ENCODE data around the gene DMC1. TPM values are rescaled to one million over a fixed set of nuclear protein-coding genes. Genes with fewer than 3 reads are reported as not detected.

The DMC1 gene
- total and polyA plus RNA-seq, 2 experiments from 2014 or later: 5.0 to 18.5 TPM

DNA sequence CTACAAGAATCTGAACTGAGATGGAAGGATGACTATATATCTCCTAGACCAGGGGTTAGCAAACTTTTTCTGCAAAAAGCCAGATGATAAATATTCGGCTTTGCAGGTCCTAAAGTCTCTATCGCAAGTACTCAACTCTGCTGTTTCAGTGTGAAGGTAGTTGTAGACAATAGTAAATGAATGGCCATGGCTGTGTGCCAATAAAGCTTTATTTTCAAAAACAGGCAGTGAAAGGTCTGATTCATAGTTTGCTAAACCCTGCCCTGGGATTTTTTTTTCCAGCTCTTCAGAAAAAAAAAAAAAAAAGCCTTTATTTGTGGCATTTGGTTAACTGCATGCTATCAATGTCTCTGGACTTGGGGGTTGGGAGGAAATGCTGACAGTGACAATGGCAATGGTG lies 48.7 kb upstream of the DMC1 start (continued):
- no peak for TF ChIP-seq REST (IDR thresholded peaks at IDR 0.05; ENCODE audit: unreplicated experiment)
- no peak for TF ChIP-seq EZH2 (IDR thresholded peaks at IDR 0.05; ENCODE audit: low read depth, unreplicated experiment)
- no peak for TF ChIP-seq ZNF114 (CRISPR knock-in tag; IDR thresholded peaks at IDR 0.05)
- no peak for TF ChIP-seq EZH2phosphoT487 (IDR thresholded peaks at IDR 0.05; ENCODE audit: unreplicated experiment)

- no peaks in the 10 kb centered on the region for H3K4me1 ChIP-seq (ENCODE audit: insufficient read depth)
- no peaks in the 10 kb centered on the region for H3K79me2 ChIP-seq (replicated peaks; ENCODE audit: insufficient read depth)
- H3K9me2 ChIP-seq (ENCODE audit: insufficient read depth): no peaks in the 10 kb centered on the region
- peaks cover 15% of the 10 kb centered on the region; the same call in 1 of the 2 replicates for H3K36me3 ChIP-seq (ENCODE audit: insufficient read depth)
- H3K27ac ChIP-seq (ENCODE audit: low read depth): no peak overlapping the region
- no peak overlapping the region for H2AFZ ChIP-seq
- H3K27me3 Mint-ChIP-seq (ENCODE audit: insufficient read depth, low read depth, poor library complexity): peaks cover 8% of the 10 kb centered on the region
- peaks cover 4% of the 10 kb centered on the region for H3K4me1 Mint-ChIP-seq
- DNase-seq (ENCODE audit: low spot score): no peak
- H3K27me3 ChIP-seq (ENCODE audit: insufficient read depth): no peaks in the 10 kb centered on the region
- H3K4me2 ChIP-seq: no peak overlapping the region
- no peak overlapping the region for H3K4me3 Mint-ChIP-seq
- H3F3A ChIP-seq (replicated peaks; ENCODE audit: low read depth): no peaks in the 10 kb centered on the region
- peaks cover 48% of the 10 kb centered on the region for H3K36me3 Mint-ChIP-seq (ENCODE audit: low read depth)
- no peaks in the 10 kb centered on the region for H4K20me1 ChIP-seq (replicated peaks; ENCODE audit: insufficient read depth)
- peaks cover 9% of the 10 kb centered on the region; the same call in 2 of the 3 replicates for H3K9me3 Mint-ChIP-seq
- ATAC-seq: no peak
- no peak overlapping the region for H3K27ac Mint-ChIP-seq
- H3K4me3 ChIP-seq: no peak overlapping the region
- TF ChIP-seq ZNF331 (CRISPR knock-in tag; IDR thresholded peaks at IDR 0.05; ENCODE audit: low read depth) (no peak), REST (IDR thresholded peaks at IDR 0.05; ENCODE audit: unreplicated experiment) (no peak), NANOG (IDR thresholded peaks at IDR 0.05; ENCODE audit: borderline replicate concordance) (no peak), CREB1 (CRISPR knock-in tag; IDR thresholded peaks at IDR 0.05; ENCODE audit: low read depth) (no peak), STAT1 (IDR thresholded peaks at IDR 0.05; ENCODE audit: unreplicated experiment) (no peak), EZH2 (IDR thresholded peaks at IDR 0.05; ENCODE audit: low read depth, unreplicated experiment) (no peak), JUNB (IDR thresholded peaks at IDR 0.05; ENCODE audit: unreplicated experiment) (no peak), EZH2phosphoT487 (IDR thresholded peaks at IDR 0.05; ENCODE audit: unreplicated experiment) (no peak), ZNF114 (CRISPR knock-in tag; IDR thresholded peaks at IDR 0.05) (no peak)
- TF ChIP-seq, protein P1, sequence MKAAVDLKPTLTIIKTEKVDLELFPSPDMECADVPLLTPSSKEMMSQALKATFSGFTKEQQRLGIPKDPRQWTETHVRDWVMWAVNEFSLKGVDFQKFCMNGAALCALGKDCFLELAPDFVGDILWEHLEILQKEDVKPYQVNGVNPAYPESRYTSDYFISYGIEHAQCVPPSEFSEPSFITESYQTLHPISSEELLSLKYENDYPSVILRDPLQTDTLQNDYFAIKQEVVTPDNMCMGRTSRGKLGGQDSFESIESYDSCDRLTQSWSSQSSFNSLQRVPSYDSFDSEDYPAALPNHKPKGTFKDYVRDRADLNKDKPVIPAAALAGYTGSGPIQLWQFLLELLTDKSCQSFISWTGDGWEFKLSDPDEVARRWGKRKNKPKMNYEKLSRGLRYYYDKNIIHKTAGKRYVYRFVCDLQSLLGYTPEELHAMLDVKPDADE (IDR thresholded peaks at IDR 0.05): no peak
- TF ChIP-seq, protein P2, sequence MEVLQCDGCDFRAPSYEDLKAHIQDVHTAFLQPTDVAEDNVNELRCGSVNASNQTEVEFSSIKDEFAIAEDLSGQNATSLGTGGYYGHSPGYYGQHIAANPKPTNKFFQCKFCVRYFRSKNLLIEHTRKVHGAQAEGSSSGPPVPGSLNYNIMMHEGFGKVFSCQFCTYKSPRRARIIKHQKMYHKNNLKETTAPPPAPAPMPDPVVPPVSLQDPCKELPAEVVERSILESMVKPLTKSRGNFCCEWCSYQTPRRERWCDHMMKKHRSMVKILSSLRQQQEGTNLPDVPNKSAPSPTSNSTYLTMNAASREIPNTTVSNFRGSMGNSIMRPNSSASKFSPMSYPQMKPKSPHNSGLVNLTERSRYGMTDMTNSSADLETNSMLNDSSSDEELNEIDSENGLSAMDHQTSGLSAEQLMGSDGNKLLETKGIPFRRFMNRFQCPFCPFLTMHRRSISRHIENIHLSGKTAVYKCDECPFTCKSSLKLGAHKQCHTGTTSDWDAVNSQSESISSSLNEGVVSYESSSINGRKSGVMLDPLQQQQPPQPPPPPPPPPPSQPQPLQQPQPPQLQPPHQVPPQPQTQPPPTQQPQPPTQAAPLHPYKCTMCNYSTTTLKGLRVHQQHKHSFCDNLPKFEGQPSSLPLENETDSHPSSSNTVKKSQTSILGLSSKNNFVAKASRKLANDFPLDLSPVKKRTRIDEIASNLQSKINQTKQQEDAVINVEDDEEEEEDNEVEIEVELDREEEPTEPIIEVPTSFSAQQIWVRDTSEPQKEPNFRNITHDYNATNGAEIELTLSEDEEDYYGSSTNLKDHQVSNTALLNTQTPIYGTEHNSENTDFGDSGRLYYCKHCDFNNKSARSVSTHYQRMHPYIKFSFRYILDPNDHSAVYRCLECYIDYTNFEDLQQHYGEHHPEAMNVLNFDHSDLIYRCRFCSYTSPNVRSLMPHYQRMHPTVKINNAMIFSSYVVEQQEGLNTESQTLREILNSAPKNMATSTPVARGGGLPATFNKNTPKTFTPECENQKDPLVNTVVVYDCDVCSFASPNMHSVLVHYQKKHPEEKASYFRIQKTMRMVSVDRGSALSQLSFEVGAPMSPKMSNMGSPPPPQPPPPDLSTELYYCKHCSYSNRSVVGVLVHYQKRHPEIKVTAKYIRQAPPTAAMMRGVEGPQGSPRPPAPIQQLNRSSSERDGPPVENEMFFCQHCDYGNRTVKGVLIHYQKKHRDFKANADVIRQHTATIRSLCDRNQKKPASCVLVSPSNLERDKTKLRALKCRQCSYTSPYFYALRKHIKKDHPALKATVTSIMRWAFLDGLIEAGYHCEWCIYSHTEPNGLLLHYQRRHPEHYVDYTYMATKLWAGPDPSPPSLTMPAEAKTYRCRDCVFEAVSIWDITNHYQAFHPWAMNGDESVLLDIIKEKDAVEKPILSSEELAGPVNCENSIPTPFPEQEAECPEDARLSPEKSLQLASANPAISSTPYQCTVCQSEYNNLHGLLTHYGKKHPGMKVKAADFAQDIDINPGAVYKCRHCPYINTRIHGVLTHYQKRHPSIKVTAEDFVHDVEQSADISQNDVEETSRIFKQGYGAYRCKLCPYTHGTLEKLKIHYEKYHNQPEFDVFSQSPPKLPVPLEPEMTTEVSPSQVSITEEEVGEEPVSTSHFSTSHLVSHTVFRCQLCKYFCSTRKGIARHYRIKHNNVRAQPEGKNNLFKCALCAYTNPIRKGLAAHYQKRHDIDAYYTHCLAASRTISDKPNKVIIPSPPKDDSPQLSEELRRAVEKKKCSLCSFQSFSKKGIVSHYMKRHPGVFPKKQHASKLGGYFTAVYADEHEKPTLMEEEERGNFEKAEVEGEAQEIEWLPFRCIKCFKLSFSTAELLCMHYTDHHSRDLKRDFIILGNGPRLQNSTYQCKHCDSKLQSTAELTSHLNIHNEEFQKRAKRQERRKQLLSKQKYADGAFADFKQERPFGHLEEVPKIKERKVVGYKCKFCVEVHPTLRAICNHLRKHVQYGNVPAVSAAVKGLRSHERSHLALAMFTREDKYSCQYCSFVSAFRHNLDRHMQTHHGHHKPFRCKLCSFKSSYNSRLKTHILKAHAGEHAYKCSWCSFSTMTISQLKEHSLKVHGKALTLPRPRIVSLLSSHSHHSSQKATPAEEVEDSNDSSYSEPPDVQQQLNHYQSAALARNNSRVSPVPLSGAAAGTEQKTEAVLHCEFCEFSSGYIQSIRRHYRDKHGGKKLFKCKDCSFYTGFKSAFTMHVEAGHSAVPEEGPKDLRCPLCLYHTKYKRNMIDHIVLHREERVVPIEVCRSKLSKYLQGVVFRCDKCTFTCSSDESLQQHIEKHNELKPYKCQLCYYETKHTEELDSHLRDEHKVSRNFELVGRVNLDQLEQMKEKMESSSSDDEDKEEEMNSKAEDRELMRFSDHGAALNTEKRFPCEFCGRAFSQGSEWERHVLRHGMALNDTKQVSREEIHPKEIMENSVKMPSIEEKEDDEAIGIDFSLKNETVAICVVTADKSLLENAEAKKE (CRISPR knock-in tag; IDR thresholded peaks at IDR 0.05): no peak
These were observed 48.3 kb upstream of the DMC1 start for GRCh38 chr22:38618258-38618657.
